Rectal smooth muscle tissue (tissue), 1 donor: ENCODE results near the gene SRSF3.
A peak's percentile ranks its signal among the peaks of the same experiment; 100 is the strongest.
"Not testable (repeated sequence)": the region's sequence is repeated elsewhere in the genome, so short reads cannot be mapped to it uniquely, and the experiment has no call there.

Experiments used
- H3K27ac ChIP-seq: one replicate; pipeline ENCODE4 v1.7.0; 2013; ENCODE audit warnings: low read depth, low read length, inconsistent platforms
- H3K27me3 ChIP-seq: one replicate; pipeline ENCODE4 v1.7.0; 2013; ENCODE audit warnings: low read length; ENCODE audit not compliant: control insufficient read depth, insufficient read depth
- H3K36me3 ChIP-seq: one replicate; pipeline ENCODE4 v1.7.0; 2013; ENCODE audit warnings: low read length; ENCODE audit not compliant: control insufficient read depth, insufficient read depth
- H3K4me1 ChIP-seq: one replicate; pipeline ENCODE4 v1.7.0; 2013; ENCODE audit warnings: low read length; ENCODE audit not compliant: control insufficient read depth, insufficient read depth
- H3K4me3 ChIP-seq: one replicate; pipeline ENCODE4 v1.7.0; 2013; ENCODE audit warnings: low read length
- H3K9ac ChIP-seq: one replicate; pipeline ENCODE4 v1.7.0; 2013; ENCODE audit warnings: low read length

Gene SRSF3

DNA sequence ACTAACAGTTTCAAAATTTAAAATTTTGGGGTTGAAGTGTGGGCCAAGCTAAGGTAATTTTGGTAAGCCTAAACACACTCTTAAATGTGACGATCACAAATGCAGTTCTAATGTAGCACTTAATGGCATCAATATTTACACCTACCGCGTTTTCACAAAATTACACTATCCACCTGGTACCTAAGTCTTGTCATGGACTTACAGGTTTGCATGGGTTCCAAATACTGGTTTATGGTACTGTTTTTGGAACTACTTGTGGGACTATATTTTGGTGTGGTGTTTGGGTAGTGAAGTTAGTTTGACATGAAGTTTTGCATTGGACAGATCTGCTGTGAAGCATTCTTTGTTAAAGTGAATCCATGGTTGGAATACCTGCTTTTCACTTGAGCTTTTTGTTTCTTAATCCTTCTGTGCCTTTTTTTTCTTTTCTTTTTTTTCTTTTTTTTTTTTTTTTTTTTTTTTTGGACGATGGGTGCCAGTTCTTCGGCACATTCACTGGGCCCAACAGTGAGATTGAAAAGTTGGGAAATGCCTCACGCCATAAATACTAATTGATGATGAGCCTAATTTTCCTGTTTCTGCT is 6.5 kb downstream of the SRSF3 start:
- Histone ChIP-seq H3K4me3 (no peak overlapping the region), H3K4me1 (peaks cover 52% of the 10 kb centered on the region), H3K27ac (no peak overlapping the region), H3K27me3 (no peaks in the 10 kb centered on the region), H3K36me3 (peaks cover 63% of the 10 kb centered on the region), H3K9ac (no peak overlapping the region)

DNA sequence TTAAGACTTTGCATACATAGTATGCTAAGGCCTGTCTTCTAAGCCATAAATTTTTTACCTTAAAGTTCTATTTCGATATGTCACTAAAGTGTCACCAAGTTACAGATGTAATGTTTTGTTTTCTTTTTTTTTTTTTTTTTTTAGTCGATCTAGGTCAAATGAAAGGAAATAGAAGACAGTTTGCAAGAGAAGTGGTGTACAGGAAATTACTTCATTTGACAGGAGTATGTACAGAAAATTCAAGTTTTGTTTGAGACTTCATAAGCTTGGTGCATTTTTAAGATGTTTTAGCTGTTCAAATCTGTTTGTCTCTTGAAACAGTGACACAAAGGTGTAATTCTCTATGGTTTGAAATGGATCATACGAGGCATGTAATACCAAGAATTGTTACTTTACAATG is 7.7 kb downstream of the SRSF3 start:
- peaks cover 65% of the 10 kb centered on the region for H3K36me3 ChIP-seq
- not testable (repeated sequence) for H3K4me3 ChIP-seq, H3K27me3 ChIP-seq, H3K9ac ChIP-seq, H3K27ac ChIP-seq
- peaks cover 56% of the 10 kb centered on the region for H3K4me1 ChIP-seq

DNA sequence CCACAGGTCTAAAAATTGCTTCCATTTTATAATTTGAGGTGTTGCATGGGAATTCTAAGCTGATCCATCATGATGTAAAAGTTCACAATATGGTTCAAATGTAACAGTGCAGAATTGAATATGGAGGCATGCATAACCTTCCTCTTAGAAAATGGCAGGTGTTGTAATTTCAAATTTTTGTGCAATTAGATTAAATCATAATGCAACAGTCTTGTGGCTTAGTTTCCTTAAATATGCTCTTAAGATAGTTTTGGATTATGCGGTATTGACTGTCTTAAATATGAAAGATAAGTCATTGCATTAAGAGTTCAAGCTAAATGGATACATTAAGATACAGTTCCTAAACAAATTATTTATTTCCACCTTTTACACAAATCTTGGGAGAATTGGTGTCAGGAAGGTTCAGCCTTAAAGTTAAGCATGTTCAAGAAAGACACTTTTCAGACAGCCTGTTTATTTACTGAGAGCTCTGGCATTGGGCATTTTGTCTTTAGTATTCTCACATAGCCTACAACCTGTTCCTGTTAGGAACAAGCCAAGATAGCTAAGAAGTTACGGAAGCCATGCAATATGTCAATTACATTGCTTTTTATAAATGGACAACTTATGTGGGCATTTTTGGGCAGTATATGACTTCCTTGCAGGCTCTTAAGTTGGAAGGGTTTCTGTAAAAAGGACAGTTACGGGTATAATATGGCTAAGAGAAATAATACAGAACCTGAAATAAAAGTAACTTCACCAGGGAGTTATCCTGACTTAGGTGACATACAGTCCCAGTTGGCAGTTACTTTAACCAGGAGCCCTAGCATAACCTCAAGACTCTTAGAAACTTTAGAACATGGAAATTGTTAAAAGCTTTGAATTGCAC is 9.3 kb downstream of the SRSF3 start:
- Histone ChIP-seq H3K27me3 (no peaks in the 10 kb centered on the region), H3K36me3 (peaks cover 59% of the 10 kb centered on the region), H3K4me1 (peaks cover 46% of the 10 kb centered on the region), H3K9ac (no peak overlapping the region), H3K4me3 (no peak overlapping the region), H3K27ac (no peak overlapping the region)

DNA sequence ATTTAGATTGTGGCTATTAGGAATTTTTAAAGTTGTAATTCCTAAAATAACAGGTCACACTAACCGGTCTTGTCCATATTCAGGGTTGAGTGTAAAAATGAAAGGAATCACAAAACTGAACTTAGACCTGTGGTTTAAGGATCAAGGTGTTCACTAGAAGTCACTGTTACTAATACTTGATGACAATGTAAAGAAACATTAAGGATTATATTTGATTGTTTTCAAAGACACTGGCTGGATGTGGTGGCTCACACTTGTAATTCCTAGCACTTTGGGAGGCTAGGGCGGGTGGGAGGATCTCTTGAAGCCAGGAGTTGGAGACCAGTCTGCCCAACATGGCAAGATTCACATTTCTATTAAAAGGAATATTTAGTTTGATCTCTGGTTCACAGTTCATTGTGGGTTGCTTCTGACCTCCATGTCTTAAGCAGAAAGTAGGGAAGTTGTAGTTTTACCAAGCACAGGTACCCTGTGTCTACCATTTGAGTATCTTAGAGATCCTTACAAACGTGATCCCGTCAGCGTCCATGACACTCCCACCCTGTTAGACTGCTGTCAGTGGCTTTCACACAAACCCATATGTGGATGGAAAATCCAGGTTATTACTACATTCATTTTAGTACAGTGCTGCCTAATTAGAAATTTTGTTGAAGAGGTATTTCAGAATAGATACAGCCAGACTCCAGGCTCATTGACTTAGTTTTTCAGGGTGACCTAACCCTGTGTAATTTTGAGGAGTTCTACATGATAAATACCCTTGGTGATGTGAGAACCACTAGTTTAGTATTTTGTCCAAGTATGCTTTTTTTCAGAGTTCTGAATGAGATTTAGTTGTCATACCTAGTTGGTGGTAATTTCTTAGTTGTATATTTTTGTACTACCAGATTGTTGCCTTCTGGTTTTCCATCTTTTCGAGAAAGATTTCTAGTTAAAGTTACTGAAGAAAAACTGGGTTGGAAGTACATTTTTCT is 10.2 kb downstream of the SRSF3 start:
- Histone ChIP-seq H3K4me3 (no peak overlapping the region), H3K27ac (no peak overlapping the region), H3K27me3 (no peaks in the 10 kb centered on the region), H3K36me3 (peaks cover 53% of the 10 kb centered on the region), H3K4me1 (peaks cover 37% of the 10 kb centered on the region), H3K9ac (no peak overlapping the region)

DNA sequence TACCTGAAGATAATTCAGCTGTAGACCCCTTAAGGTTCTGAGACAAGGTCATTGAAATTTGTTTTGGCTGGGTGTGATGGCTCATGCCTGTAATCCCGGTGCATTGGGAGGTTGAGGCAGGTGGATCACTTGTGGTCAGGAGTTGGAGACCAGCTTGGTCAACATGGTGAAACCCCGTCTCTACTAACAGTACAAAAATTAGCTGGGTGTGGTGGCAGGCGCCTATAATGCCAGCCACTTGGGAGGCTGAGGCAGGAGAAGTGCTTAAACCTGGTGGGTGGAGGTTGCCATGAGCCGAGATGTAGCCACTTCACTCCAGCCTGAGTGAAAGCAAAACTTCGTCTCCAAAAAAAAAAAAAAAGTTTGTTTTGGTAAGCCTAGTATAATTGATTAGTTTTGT is 11.0 kb downstream of the SRSF3 start:
- Histone ChIP-seq H3K27ac (peak overlapping the region; percentile 33), H3K27me3 (no peaks in the 10 kb centered on the region), H3K4me1 (peaks cover 33% of the 10 kb centered on the region), H3K9ac (no peak overlapping the region), H3K4me3 (no peak overlapping the region), H3K36me3 (peaks cover 45% of the 10 kb centered on the region)

DNA sequence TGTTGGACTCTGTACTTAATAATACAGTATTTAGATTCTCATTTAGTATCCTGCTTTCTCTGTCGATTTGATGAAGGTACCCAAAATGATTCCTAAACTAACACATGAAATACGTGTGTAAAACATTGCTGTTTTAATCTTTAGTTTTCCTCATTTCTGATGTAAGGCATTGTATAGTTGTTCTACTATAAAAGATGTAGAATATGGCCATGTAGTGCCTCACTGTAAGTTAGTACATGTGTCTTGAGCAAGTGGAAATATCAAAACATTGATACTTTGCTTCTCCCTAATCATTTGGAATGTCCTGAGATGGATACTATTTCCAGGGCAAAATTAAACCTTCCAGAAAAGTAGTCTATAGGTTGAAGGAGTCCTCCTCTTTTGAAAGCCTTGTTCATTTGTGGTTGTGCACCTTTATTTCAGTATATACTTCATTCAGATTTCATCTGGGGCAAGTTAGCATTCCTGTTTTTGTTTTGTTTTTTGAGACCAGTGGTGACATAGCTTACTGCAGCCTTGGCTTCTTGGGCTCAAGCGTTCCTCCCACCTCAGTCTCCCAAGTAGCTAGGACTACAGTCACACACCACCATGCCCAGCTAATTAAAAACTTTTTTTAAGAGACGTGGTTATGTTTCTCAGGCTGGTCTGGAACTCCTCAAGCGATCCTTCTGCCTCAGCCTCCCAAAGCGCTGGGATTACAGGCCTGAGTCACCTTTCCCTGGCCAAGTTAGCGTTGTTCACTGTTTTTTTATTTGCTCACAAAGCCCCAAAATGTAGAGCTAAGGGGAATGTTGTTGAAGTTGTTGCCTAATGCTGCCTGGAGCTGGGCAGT is 11.6 kb downstream of the SRSF3 start:
- H3K9ac ChIP-seq = no peak overlapping the region
- peak overlapping the region; percentile 33 for H3K27ac ChIP-seq
- peaks cover 40% of the 10 kb centered on the region for H3K36me3 ChIP-seq
- H3K4me3 ChIP-seq = no peak overlapping the region
- H3K27me3 ChIP-seq = no peaks in the 10 kb centered on the region
- peaks cover 31% of the 10 kb centered on the region for H3K4me1 ChIP-seq

DNA sequence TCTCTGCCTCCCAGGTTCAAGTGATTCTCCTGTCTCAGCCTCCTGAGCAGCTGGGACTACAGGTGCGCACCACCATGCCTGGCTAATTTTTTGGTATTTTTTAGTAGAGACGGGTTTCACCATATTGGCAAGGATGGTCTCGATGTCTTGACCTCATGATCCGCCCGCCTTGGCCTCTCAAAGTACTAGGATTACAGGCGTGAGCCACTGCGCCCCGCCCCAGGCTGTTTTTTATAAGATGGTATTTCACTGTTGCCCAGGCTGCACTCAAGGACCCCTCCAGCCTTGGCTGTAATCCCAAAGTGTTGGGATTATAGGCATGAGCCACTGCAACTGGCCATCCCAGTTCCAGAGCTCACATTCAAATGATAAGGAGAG is 13.1 kb downstream of the SRSF3 start:
- not testable (repeated sequence) for H3K9ac ChIP-seq, H3K4me3 ChIP-seq, H3K27ac ChIP-seq, H3K27me3 ChIP-seq
- H3K36me3 ChIP-seq = peaks cover 37% of the 10 kb centered on the region
- H3K4me1 ChIP-seq = peaks cover 28% of the 10 kb centered on the region

DNA sequence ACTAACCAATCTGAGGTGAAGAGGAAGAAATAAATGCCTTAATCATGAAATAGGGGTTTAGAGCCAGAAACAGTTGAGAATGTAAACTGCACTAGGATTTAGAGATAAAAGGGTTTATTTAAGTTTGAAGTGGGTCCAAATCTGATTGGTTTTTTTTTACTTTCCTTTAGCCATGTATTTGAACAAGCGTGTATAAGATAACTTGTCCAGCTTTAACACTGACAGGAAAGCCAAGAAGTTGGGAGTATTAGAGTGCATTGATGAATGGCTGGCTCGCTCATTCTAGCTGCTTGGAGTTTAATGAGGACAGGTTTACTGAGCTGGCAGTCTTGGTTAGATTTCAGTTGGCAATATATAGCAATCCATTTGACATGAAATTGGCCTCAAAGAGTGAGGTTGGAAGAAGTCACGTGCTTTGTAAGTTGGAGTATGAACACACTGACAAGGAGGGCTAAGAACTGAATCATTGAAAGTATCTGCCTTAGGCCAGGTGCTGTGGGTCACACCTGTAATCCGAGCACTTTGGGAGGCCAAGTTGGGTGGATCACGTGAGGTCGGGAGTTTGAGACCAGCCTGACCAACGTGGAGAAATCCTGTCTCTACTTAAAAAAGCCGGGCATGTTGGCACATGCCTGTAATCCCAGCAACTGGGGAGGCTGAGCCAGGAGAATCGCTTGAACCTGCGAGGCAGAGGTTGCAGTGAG is 13.7 kb downstream of the SRSF3 start:
- H3K36me3 ChIP-seq = peaks cover 39% of the 10 kb centered on the region
- H3K27me3 ChIP-seq = no peaks in the 10 kb centered on the region
- no peak overlapping the region for H3K4me3 ChIP-seq
- H3K27ac ChIP-seq = no peak overlapping the region
- no peak overlapping the region for H3K9ac ChIP-seq
- peaks cover 28% of the 10 kb centered on the region for H3K4me1 ChIP-seq

DNA sequence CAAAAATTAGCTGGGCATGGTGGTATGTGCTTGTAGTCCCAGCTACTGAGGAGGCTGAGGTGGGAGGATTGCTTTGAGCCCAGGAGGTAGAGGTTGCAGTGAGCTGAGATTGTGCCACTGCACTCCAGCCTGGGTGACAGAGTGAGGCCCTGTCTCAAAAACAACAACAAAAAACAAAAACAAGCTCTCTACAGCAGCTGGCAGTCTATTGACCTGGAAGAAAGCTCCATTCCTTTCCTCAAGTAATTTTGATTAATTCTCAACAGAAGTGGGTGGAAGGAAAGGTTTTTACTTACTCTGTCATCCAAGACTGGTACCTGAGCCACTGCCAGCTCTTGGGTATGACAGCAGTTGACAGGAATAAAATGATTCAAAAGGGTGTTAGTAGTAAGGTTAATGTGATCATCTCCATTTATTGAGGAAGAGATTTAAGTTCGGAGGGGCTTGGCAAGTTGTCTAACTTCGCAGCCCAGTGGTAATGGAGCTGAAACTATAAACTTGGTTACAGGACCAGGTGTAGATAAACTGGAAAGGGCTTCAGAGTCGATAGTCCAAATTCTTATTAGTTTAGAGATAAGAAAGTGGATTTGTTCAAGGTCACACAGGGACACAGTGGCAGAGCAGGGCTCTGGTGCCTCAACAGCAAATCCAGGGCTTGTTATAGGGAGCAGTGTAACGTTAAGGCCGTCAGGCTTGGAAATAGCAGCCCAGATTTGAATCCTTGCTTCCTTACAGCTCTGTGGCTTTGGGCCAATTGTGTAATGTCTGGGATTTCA is 14.8 kb downstream of the SRSF3 start:
- H3K36me3 ChIP-seq = peaks cover 34% of the 10 kb centered on the region
- no peak overlapping the region for H3K9ac ChIP-seq
- H3K27me3 ChIP-seq = no peaks in the 10 kb centered on the region
- H3K27ac ChIP-seq = no peak overlapping the region
- H3K4me3 ChIP-seq = no peak overlapping the region
- H3K4me1 ChIP-seq = peaks cover 20% of the 10 kb centered on the region

DNA sequence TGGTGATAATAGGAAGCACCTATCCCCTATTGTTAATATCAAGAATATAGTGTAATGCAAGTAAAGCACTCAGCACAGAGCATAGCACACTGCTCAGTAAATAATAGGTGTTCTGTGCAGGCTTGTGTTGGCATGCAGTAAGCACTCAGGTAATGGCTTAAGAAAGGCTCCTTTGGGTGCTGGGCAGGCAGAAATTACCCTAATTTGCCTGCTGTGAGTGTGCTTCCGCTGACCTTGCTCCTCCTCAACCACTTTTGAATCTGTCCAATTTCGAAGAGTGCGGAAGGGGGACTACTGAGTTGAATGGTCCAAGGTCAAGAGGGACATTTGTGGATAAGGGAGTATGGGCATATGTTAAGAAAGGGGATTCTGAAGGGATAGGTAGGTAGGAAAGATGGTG is 15.4 kb downstream of the SRSF3 start:
- no peak overlapping the region for H3K4me3 ChIP-seq
- peaks cover 18% of the 10 kb centered on the region for H3K4me1 ChIP-seq
- no peak overlapping the region for H3K9ac ChIP-seq
- H3K36me3 ChIP-seq = peaks cover 29% of the 10 kb centered on the region
- no peak overlapping the region for H3K27ac ChIP-seq
- no peaks in the 10 kb centered on the region for H3K27me3 ChIP-seq
